GM23338 (cell line): Measurements from ENCODE around the gene RNH1. TPM values are rescaled to one million over a fixed set of nuclear protein-coding genes. Genes with fewer than 3 reads are reported as not detected.

Experiments used
- ATAC-seq: fragments of 200-7000 bp; cut with Tn5 transposase; 3 replicates; pipeline ENCODE4 v1.9.1; 2020
- DNase-seq: peaks from one replicate; pipeline ENCODE4 v3.0.0-alpha.2; 2015; ENCODE audit warnings: low spot score
- H2AFZ ChIP-seq: fragments of 200-600 bp; sonication (generic); 2 replicates; pipeline ENCODE4 v1.8.0; 2016; ENCODE audit warnings: antibody characterized with exemption, mild to moderate bottlenecking, moderate library complexity
- H3F3A ChIP-seq: fragments of 200-600 bp; sonication (generic); replicated peaks from 2 replicates; pipeline ENCODE4 v1.8.0; 2017; ENCODE audit warnings: antibody characterized with exemption, mixed run types, low read depth
- H3K27ac ChIP-seq: fragments of 200-600 bp; sonication (generic); 2 replicates; pipeline ENCODE4 v1.6.1; 2016; ENCODE audit warnings: low read depth
- H3K27me3 ChIP-seq: fragments of 200-600 bp; sonication (generic); 2 replicates; pipeline ENCODE4 v1.8.0; 2016; ENCODE audit warnings: mild to moderate bottlenecking, mixed run types, moderate library complexity; ENCODE audit not compliant: insufficient read depth
- H3K36me3 ChIP-seq: fragments of 200-600 bp; sonication (generic); 2 replicates; pipeline ENCODE4 v1.8.0; 2016; ENCODE audit warnings: mild to moderate bottlenecking; ENCODE audit not compliant: insufficient read depth
- H3K4me1 ChIP-seq: fragments of 200-600 bp; sonication (generic); 2 replicates; pipeline ENCODE4 v1.8.0; 2016; ENCODE audit warnings: mild to moderate bottlenecking, moderate library complexity; ENCODE audit not compliant: insufficient read depth
- H3K4me2 ChIP-seq: fragments of 200-600 bp; sonication (generic); 2 replicates; pipeline ENCODE4 v1.7.1; 2017; ENCODE audit warnings: mixed run types
- H3K4me3 ChIP-seq: fragments of 200-600 bp; sonication (generic); 2 replicates; pipeline ENCODE4 v1.6.1; 2016; ENCODE audit warnings: mixed run types
- H3K79me2 ChIP-seq: fragments of 200-600 bp; sonication (generic); replicated peaks from 2 replicates; pipeline ENCODE4 v1.8.0; 2017; ENCODE audit warnings: mild to moderate bottlenecking; ENCODE audit not compliant: insufficient read depth
- H3K9me2 ChIP-seq: fragments of 200-600 bp; sonication (generic); 2 replicates; pipeline ENCODE4 v1.8.0; 2017; ENCODE audit not compliant: insufficient read depth
- H4K20me1 ChIP-seq: fragments of 200-600 bp; sonication (generic); replicated peaks from 2 replicates; pipeline ENCODE4 v1.8.0; 2017; ENCODE audit warnings: mild to moderate bottlenecking; ENCODE audit not compliant: insufficient read depth
- H3K27ac Mint-ChIP-seq: 2 replicates; pipeline ENCODE4 v1.8.0; 2020; ENCODE audit warnings: inconsistent platforms, mild to moderate bottlenecking, moderate library complexity, mixed read lengths
- H3K27me3 Mint-ChIP-seq: 3 replicates; pipeline ENCODE4 v1.8.0; 2022; ENCODE audit warnings: low read depth, mild to moderate bottlenecking, moderate library complexity, mixed read lengths, inconsistent platforms; ENCODE audit not compliant: insufficient read depth, poor library complexity
- H3K36me3 Mint-ChIP-seq: 3 replicates; pipeline ENCODE4 v1.8.0; 2021; ENCODE audit warnings: low read depth, mild to moderate bottlenecking, inconsistent platforms, moderate library complexity, mixed read lengths
- H3K4me1 Mint-ChIP-seq: 3 replicates; pipeline ENCODE4 v1.8.0; 2020; ENCODE audit warnings: mild to moderate bottlenecking, inconsistent platforms, mixed read lengths
- H3K4me3 Mint-ChIP-seq: 3 replicates; pipeline ENCODE4 v1.8.0; 2021; ENCODE audit warnings: moderate library complexity, mild to moderate bottlenecking, inconsistent platforms, mixed read lengths
- H3K9me3 Mint-ChIP-seq: 3 replicates; pipeline ENCODE4 v1.8.0; 2020; ENCODE audit warnings: moderate library complexity, mild to moderate bottlenecking, inconsistent platforms, mixed read lengths
- CREB1 ChIP-seq: fragments of 250-450 bp; sonication (Bioruptor Pico); IDR thresholded peaks from 2 replicates; pipeline ENCODE4 v1.5.0; 2020; ENCODE audit warnings: low read depth, mild to moderate bottlenecking, moderate library complexity
- EZH2phosphoT487 ChIP-seq: fragments of 200-600 bp; sonication (generic); IDR thresholded peaks from one replicate; pipeline ENCODE4 v1.8.1; 2018; ENCODE audit warnings: antibody characterized with exemption; ENCODE audit not compliant: unreplicated experiment
- NANOG ChIP-seq: IDR thresholded peaks from 2 replicates; pipeline ENCODE4 v1.6.1; 2016; ENCODE audit warnings: antibody characterized with exemption, borderline replicate concordance
- POLR2AphosphoS5 ChIP-seq: IDR thresholded peaks from 2 replicates; pipeline ENCODE4 v1.6.1; 2016; ENCODE audit warnings: antibody characterized with exemption, low read depth
- STAT1 ChIP-seq: IDR thresholded peaks from one replicate; pipeline ENCODE4 v1.6.1; 2016; ENCODE audit warnings: antibody characterized with exemption; ENCODE audit not compliant: unreplicated experiment
- ZNF331 ChIP-seq: fragments of 250-450 bp; sonication (Bioruptor Pico); IDR thresholded peaks from 2 replicates; pipeline ENCODE4 v1.5.0; 2020; ENCODE audit warnings: low read depth, mild to moderate bottlenecking, moderate library complexity
- ZNF462 ChIP-seq: fragments of 250-450 bp; sonication (Bioruptor Pico); IDR thresholded peaks from 2 replicates; pipeline ENCODE4 v1.5.0; 2020; ENCODE audit warnings: mild to moderate bottlenecking, moderate library complexity
- polyA plus RNA-seq: library from polyadenylated mRNA; unstranded; fragments of >200 nt; fragmentation: Nextera tagmentation; extraction: Ambion mirVana; gene quantifications from 2 replicates; pipeline ENCODE4 v1.2.1, GENCODE V29; 2016
- total RNA-seq: library from RNA; depleted of rRNA; stranded (reverse); fragments of >200 nt; shearing (Covaris generic); gene quantifications from 2 replicates; pipeline ENCODE4 v1.2.3, GENCODE V29; 2014
- TF ChIP-seq, protein P1 (sequence below): IDR thresholded peaks from one replicate; pipeline ENCODE4 v1.6.1; 2018; ENCODE audit warnings: antibody characterized with exemption; ENCODE audit not compliant: unreplicated experiment
- TF ChIP-seq, protein P2 (sequence below): IDR thresholded peaks from 2 replicates; pipeline ENCODE4 v1.6.1; 2016; ENCODE audit warnings: antibody characterized with exemption

The RNH1 gene
- total and polyA plus RNA-seq, 2 experiments from 2014 or later, result 33.3 to 56.3 TPM

DNA sequence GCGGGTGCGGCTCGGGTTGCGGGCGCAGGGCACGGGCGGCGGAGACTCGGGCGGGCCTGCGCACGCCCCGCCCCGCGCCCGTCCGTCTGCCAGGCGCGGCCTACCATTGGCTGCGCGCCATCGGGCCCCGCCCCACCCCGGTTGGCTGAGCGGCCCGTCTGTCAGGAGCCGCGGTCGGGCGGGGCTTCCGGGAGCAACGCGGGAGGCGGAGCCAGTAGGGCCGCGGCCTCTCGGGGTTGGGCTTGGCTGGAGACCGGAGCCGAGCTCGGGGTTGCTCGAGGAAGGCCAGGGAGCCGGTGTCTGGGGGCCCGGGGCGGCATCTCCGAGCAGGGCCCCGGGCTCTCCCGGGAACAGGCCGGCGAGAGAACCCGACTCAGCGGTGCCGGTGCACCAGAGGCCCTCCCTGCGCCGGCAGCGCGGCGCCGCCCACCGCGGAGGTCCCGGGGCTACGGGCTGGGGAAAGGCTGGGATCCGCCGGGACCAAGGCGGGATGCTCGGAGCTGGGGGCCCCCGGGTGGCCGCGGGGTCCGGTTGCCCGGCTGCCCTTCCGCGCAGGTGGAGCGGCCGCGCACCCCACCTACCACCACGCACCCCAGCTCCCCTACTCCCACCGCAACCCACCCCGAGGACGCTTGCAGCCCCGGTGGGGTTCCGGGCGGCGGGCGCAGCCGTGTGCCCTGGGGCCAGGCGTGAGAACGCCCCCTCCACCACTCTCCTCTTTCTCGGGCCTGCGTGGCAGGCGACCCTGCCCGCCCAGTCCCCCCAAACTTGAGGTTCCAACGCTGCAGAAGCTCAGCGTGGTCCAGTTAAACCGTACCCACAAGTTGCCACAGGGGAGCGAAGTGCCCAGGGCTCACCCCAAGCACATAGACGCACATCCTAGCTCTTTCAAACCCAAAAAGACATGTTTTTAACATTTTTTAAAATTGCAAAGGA, 28.7 kb upstream of the RNH1 start, which contains the start of gene HRAS:
Gene HRAS, minus strand, starts transcription at position 58 of the 936 bp plus-strand sequence.
- Histone ChIP-seq H4K20me1 (0 out of 2 replicates have a peak, but pooled peaks cover 2% of the 10 kb centered on the region), H3K27me3 (peaks cover 17% of the 10 kb centered on the region; the same call in 1 of the 2 replicates), H3K36me3 (no peaks in the 10 kb centered on the region), H3F3A (peaks cover 11% of the 10 kb centered on the region), H3K4me1 (no peaks in the 10 kb centered on the region; the same call in 1 of the 2 replicates), H2AFZ (peak within 1 kb of the TSS; percentile 87), H3K79me2 (no peaks in the 10 kb centered on the region; the same call in 1 of the 2 replicates), H3K9me2 (no peaks in the 10 kb centered on the region), H3K4me3 (peak within 1 kb of the TSS; percentile 81), H3K27ac (no peak within 1 kb of the TSS), H3K4me2 (peak within 1 kb of the TSS; percentile 90)
- peak within 1 kb of the TSS; percentile 89 for H3K4me3 Mint-ChIP-seq
- peaks cover 3% of the 10 kb centered on the region; the same call in 2 of the 3 replicates for H3K4me1 Mint-ChIP-seq
- peaks cover 20% of the 10 kb centered on the region for H3K27me3 Mint-ChIP-seq
- ATAC-seq, result peak; percentile 76
- H3K9me3 Mint-ChIP-seq, result peaks cover 2% of the 10 kb centered on the region; the same call in 2 of the 3 replicates
- peaks cover 10% of the 10 kb centered on the region; the same call in 2 of the 3 replicates for H3K36me3 Mint-ChIP-seq
- peak; percentile 96 for DNase-seq
- no peak for TF ChIP-seq NANOG
- TF ChIP-seq, protein P1, sequence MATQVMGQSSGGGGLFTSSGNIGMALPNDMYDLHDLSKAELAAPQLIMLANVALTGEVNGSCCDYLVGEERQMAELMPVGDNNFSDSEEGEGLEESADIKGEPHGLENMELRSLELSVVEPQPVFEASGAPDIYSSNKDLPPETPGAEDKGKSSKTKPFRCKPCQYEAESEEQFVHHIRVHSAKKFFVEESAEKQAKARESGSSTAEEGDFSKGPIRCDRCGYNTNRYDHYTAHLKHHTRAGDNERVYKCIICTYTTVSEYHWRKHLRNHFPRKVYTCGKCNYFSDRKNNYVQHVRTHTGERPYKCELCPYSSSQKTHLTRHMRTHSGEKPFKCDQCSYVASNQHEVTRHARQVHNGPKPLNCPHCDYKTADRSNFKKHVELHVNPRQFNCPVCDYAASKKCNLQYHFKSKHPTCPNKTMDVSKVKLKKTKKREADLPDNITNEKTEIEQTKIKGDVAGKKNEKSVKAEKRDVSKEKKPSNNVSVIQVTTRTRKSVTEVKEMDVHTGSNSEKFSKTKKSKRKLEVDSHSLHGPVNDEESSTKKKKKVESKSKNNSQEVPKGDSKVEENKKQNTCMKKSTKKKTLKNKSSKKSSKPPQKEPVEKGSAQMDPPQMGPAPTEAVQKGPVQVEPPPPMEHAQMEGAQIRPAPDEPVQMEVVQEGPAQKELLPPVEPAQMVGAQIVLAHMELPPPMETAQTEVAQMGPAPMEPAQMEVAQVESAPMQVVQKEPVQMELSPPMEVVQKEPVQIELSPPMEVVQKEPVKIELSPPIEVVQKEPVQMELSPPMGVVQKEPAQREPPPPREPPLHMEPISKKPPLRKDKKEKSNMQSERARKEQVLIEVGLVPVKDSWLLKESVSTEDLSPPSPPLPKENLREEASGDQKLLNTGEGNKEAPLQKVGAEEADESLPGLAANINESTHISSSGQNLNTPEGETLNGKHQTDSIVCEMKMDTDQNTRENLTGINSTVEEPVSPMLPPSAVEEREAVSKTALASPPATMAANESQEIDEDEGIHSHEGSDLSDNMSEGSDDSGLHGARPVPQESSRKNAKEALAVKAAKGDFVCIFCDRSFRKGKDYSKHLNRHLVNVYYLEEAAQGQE, result no peak
- no peak for TF ChIP-seq ZNF462 (CRISPR knock-in tag)
- no peak for TF ChIP-seq STAT1
- TF ChIP-seq ZNF331 (CRISPR knock-in tag), result no peak
- TF ChIP-seq POLR2AphosphoS5, result peak; percentile 87
- TF ChIP-seq CREB1 (CRISPR knock-in tag), result peak; percentile 51; the same call in 1 of the 2 replicates
- TF ChIP-seq, protein P2, sequence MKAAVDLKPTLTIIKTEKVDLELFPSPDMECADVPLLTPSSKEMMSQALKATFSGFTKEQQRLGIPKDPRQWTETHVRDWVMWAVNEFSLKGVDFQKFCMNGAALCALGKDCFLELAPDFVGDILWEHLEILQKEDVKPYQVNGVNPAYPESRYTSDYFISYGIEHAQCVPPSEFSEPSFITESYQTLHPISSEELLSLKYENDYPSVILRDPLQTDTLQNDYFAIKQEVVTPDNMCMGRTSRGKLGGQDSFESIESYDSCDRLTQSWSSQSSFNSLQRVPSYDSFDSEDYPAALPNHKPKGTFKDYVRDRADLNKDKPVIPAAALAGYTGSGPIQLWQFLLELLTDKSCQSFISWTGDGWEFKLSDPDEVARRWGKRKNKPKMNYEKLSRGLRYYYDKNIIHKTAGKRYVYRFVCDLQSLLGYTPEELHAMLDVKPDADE, result no peak
- no peak for TF ChIP-seq EZH2phosphoT487
- peak within 1 kb of the TSS; percentile 35; the same call in 1 of the 2 replicates for H3K27ac Mint-ChIP-seq
